SK-N-SH (cell line): ENCODE measurements around the gene PAM16. TPM values are rescaled to one million over a fixed set of nuclear protein-coding genes. Genes with fewer than 3 reads are reported as not detected.

ENCODE experiments used
- CTCF ChIA-PET: fragments of 300-600, 350-600 bp; formaldehyde crosslinking; extraction: SDS; loops from one replicate; lab custom pipeline; 2021; lab: Yijun Ruan, JAX
- POLR2A ChIA-PET: fragments of 350-600 bp; sonication (Branson Sonifier 250); formaldehyde crosslinking; extraction: SDS; loops from one replicate; lab custom pipeline; 2020; ENCODE audit warnings: antibody characterized with exemption, inconsistent platforms; lab: Yijun Ruan, JAX
- DNase-seq: peaks from one replicate; pipeline ENCODE4 v3.0.0; 2012
- H2AFZ ChIP-seq: fragments of 200-600 bp; sonication (generic); 2 replicates; pipeline ENCODE4 v1.8.1; 2016; ENCODE audit warnings: antibody characterized with exemption, mild to moderate bottlenecking, low read depth
- H3F3A ChIP-seq: fragments of 200-600 bp; sonication (generic); replicated peaks from 2 replicates; pipeline ENCODE3; 2016; ENCODE audit warnings: antibody characterized with exemption, mild to moderate bottlenecking; ENCODE audit not compliant: insufficient read depth
- H3K27ac ChIP-seq, 2 experiments: fragments of 200-500 bp in 1 of 2; fragments of 200-600 bp in 1 of 2; sonication (Bioruptor generic) in 1 of 2; sonication (generic), shearing (Covaris generic) in 1 of 2; 2 replicates each; pipeline versions ENCODE4 v1.5.1 to v1.6.1; 2014 to 2016; ENCODE audit warnings: low read depth in 2 of 2, inconsistent platforms in 1 of 2, low read length in 1 of 2, mild to moderate bottlenecking in 1 of 2, mixed read lengths in 1 of 2
- H3K27me3 ChIP-seq: fragments of 200-600 bp; sonication (generic), shearing (Covaris generic); 2 replicates; pipeline ENCODE4 v1.6.1; 2016; ENCODE audit warnings: mixed run types; ENCODE audit not compliant: insufficient read depth
- H3K36me3 ChIP-seq, 2 experiments: fragments of 200-500 bp in 1 of 2; fragments of 200-600 bp in 1 of 2; sonication (Bioruptor generic) in 1 of 2; sonication (generic) in 1 of 2; replicated peaks in 1 of 2; 2 replicates each; pipeline versions ENCODE3 to v1.5.1; 2014 to 2016; ENCODE audit warnings: low read length in 1 of 2, mild to moderate bottlenecking in 1 of 2; ENCODE audit not compliant: insufficient read depth in 2 of 2, control insufficient read depth in 1 of 2
- H3K4me1 ChIP-seq, 2 experiments: fragments of 200-500 bp in 1 of 2; fragments of 200-600 bp in 1 of 2; sonication (Bioruptor generic) in 1 of 2; sonication (generic), shearing (Covaris generic) in 1 of 2; 2 replicates each; pipeline versions ENCODE4 v1.5.1 to v1.6.1; 2014 to 2016; ENCODE audit warnings: low read depth in 1 of 2, low read length in 1 of 2, mixed run types in 1 of 2; ENCODE audit not compliant: insufficient read depth in 2 of 2, control insufficient read depth in 1 of 2
- H3K4me2 ChIP-seq: fragments of 200-600 bp; sonication (generic), shearing (Covaris generic); 2 replicates; pipeline ENCODE4 v1.6.1; 2017; ENCODE audit warnings: mixed run types
- H3K4me3 ChIP-seq, 2 experiments: fragments of 200-500 bp in 1 of 2; fragments of 200-600 bp in 1 of 2; sonication (Bioruptor generic) in 1 of 2; sonication (generic), shearing (Covaris generic) in 1 of 2; 2 replicates each; pipeline versions ENCODE4 v1.5.1 to v1.8.1; 2014 to 2016; ENCODE audit warnings: low read depth in 2 of 2, inconsistent platforms in 1 of 2, low read length in 1 of 2, mild to moderate bottlenecking in 1 of 2, mixed read lengths in 1 of 2, moderate library complexity in 1 of 2
- H3K79me2 ChIP-seq: fragments of 200-600 bp; sonication (generic); 2 replicates; pipeline ENCODE4 v1.8.1; 2017; ENCODE audit warnings: mild to moderate bottlenecking; ENCODE audit not compliant: insufficient read depth
- H3K9ac ChIP-seq: fragments of 200-600 bp; sonication (generic); 2 replicates; pipeline ENCODE4 v1.6.1; 2017; ENCODE audit warnings: mixed run types
- H3K9me2 ChIP-seq: fragments of 200-600 bp; sonication (generic); 2 replicates; pipeline ENCODE4 v1.6.1; 2017; ENCODE audit warnings: mixed run types
- H3K9me3 ChIP-seq: fragments of 200-600 bp; sonication (generic); 2 replicates; pipeline ENCODE4 v1.6.1; 2017; ENCODE audit warnings: mixed run types, mild to moderate bottlenecking, moderate library complexity
- H4K20me1 ChIP-seq: fragments of 200-600 bp; sonication (generic); 2 replicates; pipeline ENCODE4 v1.6.1; 2017; ENCODE audit warnings: mild to moderate bottlenecking, mixed run types; ENCODE audit not compliant: insufficient read depth
- CHD2 ChIP-seq: fragments of 150-350 bp; IDR thresholded peaks from 2 replicates; pipeline ENCODE4 v1.6.1; 2018; ENCODE audit warnings: low read length; ENCODE audit not compliant: partially characterized antibody
- CTCF ChIP-seq: fragments of 200-600 bp; sonication (generic); IDR thresholded peaks from 2 replicates; pipeline ENCODE4 v1.6.1; 2017; ENCODE audit warnings: antibody characterized with exemption, mild to moderate bottlenecking, moderate library complexity
- EP300 ChIP-seq, 2 experiments: IDR thresholded peaks; 2 replicates each; pipeline versions ENCODE4 v1.4.0 to v1.6.1; 2012; ENCODE audit warnings: borderline replicate concordance in 1 of 2, low read depth in 1 of 2, low read length in 1 of 2
- FOXM1 ChIP-seq: IDR thresholded peaks from 2 replicates; pipeline ENCODE4 v1.4.0; 2012; ENCODE audit warnings: low read depth, mild to moderate bottlenecking
- JUND ChIP-seq: IDR thresholded peaks from 2 replicates; pipeline ENCODE4 v1.4.0; 2012
- MAX ChIP-seq: IDR thresholded peaks from 2 replicates; pipeline ENCODE4 v1.4.0; 2012; ENCODE audit warnings: low read depth
- NFIC ChIP-seq: IDR thresholded peaks from 2 replicates; pipeline ENCODE4 v1.4.0; 2012; ENCODE audit warnings: borderline replicate concordance
- RCOR1 ChIP-seq: fragments of 150-350 bp; IDR thresholded peaks from 2 replicates; pipeline ENCODE4 v1.6.1; 2017; ENCODE audit warnings: antibody characterized with exemption, low read length
- RFX5 ChIP-seq: IDR thresholded peaks from 2 replicates; pipeline ENCODE4 v1.6.1; 2012; ENCODE audit warnings: mild to moderate bottlenecking, improper control_type of control experiment, low read length
- SMC3 ChIP-seq: IDR thresholded peaks from 2 replicates; pipeline ENCODE4 v1.6.1; 2012; ENCODE audit warnings: low read depth, low read length, improper control_type of control experiment
- TAF1 ChIP-seq: IDR thresholded peaks from 2 replicates; pipeline ENCODE4 v1.6.1; 2012; ENCODE audit warnings: low read depth, mild to moderate bottlenecking, low read length, moderate library complexity, borderline replicate concordance
- TCF12 ChIP-seq: IDR thresholded peaks from 2 replicates; pipeline ENCODE4 v1.4.0; 2012
- YY1 ChIP-seq: IDR thresholded peaks from 2 replicates; pipeline ENCODE4 v1.4.0; 2012; ENCODE audit warnings: low read depth, mild to moderate bottlenecking
- ZBTB33 ChIP-seq: IDR thresholded peaks from 2 replicates; pipeline ENCODE4 v1.4.0; 2012; ENCODE audit warnings: low read depth, borderline replicate concordance
- WGBS: methylation state at CpG from one replicate; pipeline ENCODE4 v1.1.6; 2017; ENCODE audit warnings: low lambda C conversion rate; 5-methylcytosine and 5-hydroxymethylcytosine counted together
- polyA plus RNA-seq, 3 experiments: library from polyadenylated mRNA; depleted of rRNA; stranded (reverse); fragments of >200 nt; gene quantifications; 2 replicates each; pipeline ENCODE4 v1.2.3, GENCODE V29; 2012
- TF ChIP-seq, protein P1 (sequence below): fragments of 150-350 bp; IDR thresholded peaks from 2 replicates; pipeline ENCODE4 v1.6.1; 2016; ENCODE audit warnings: mild to moderate bottlenecking, low read depth, low read length
- TF ChIP-seq, protein P2 (sequence below): IDR thresholded peaks from 2 replicates; pipeline ENCODE4 v1.4.0; 2012; ENCODE audit warnings: low read depth, borderline replicate concordance

The PAM16 gene
- polyA plus RNA-seq, 1 of the 3 experiments (the other 2 are of a cell fraction): 96.4 TPM

- WGBS: 84% methylated on average over 15 of the region's 22 CpGs
- Histone ChIP-seq H3K9me3 (no peaks in the 10 kb centered on the region), H3K4me2 (peak overlapping the region; percentile 79; the same call in 1 of the 2 replicates), H3K9me2 (no peaks in the 10 kb centered on the region), H3K36me3 (peaks cover 0 to 2% of the 10 kb centered on the region in 2 experiments), H3K4me1 (peaks cover 26 to 66% of the 10 kb centered on the region in 2 experiments; a peak in 3 of 4 replicates), H2AFZ (no peak overlapping the region), H4K20me1 (no peaks in the 10 kb centered on the region), H3K9ac (peak overlapping the region; percentile 51; the same call in 1 of the 2 replicates), H3F3A (peaks cover under 1% of the 10 kb centered on the region), H3K79me2 (no peaks in the 10 kb centered on the region), H3K27me3 (no peaks in the 10 kb centered on the region), H3K27ac (peak overlapping the region; percentile 72 to 97), H3K4me3 (no peak overlapping the region)
- TF ChIP-seq MAX (no peak), CTCF (no peak), CHD2 (no peak), SMC3 (no peak), TCF12 (no peak)
- TF ChIP-seq, protein P1, sequence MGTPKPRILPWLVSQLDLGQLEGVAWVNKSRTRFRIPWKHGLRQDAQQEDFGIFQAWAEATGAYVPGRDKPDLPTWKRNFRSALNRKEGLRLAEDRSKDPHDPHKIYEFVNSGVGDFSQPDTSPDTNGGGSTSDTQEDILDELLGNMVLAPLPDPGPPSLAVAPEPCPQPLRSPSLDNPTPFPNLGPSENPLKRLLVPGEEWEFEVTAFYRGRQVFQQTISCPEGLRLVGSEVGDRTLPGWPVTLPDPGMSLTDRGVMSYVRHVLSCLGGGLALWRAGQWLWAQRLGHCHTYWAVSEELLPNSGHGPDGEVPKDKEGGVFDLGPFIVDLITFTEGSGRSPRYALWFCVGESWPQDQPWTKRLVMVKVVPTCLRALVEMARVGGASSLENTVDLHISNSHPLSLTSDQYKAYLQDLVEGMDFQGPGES: no peak
- CTCF ChIA-PET: interaction anchor here (1.2 to 32.1 kb wide), 10 partner anchors 11 to 138 kb away, joined by 3 to 558 read pairs (median 6); no protein-coding TSS in a partner anchor
- POLR2A ChIA-PET: interaction anchor here (0.5 to 2.7 kb wide), 14 partner anchors 8 to 113 kb away, joined by 3 to 28 read pairs (median 6); partner anchors contain the start of genes CORO7 and VASN
- DNase-seq: peak; percentile 88
Observed at GRCh38 chr16:4391631-4392381, 40.7 kb upstream of the PAM16 start.

DNA sequence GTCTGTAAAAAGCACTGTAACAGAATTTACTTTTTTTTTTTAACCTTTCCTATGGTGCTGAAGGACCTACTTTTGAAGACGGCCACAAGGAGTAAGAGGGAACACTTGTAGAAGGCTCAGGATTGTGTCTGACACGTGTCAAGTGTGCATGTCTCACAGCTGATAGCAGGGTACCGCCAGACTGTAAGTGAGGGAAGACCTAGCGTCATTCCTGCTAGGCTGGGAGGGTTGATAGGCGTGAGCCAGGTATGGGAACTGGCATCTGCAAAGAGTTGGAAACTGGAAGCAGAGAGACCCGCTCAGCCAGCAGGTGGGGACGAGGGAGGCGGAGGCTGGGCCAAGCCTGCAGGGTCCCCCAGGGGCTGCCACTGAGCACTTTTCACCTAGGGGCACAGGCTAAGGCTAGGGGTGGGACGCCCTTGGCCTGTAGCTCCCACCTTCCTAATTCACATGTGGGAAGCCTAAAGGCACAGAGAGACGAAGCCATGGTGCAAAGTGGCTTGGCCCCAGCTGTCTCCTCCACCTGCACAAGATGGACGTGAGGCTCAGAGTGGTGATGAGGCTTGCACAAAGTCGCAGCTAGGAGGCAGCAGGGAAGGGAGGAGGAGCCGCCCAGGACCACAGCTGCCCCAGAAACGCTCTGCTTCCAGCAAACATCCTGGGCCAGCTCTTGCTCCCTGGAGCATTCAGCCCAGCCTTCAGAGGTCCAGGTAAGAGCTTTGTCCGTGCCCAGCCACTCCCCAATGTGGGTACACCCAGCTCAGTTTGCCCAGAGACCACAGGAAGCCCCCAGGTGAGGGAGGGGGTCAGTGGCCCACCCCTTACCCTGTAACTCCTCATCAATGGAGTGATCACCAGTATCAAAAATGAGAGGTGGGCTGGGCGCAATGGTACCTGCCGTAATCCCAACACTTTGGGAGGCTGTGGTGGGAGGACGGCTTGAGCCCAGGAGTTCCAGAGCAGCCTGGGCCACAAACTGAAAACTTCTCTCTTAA is 39.4 kb upstream of the PAM16 start:
- H3K9me2 ChIP-seq: no peaks in the 10 kb centered on the region
- no peaks in the 10 kb centered on the region; the same call in 1 of the 2 replicates for H4K20me1 ChIP-seq
- peaks cover 0 to 2% of the 10 kb centered on the region in 2 experiments for H3K36me3 ChIP-seq
- 92% methylated on average over 13 of the region's 18 CpGs for WGBS
- H2AFZ ChIP-seq: no peak overlapping the region
- no peak for DNase-seq
- H3K79me2 ChIP-seq: no peaks in the 10 kb centered on the region
- H3K4me1 ChIP-seq: peaks cover 39 to 77% of the 10 kb centered on the region in 2 experiments; a peak in 3 of 4 replicates
- no peaks in the 10 kb centered on the region for H3K9me3 ChIP-seq
- peak overlapping the region in 1 of 2 experiments; percentile 31; a peak in 1 of 4 replicates for H3K27ac ChIP-seq
- H3K4me2 ChIP-seq: no peak overlapping the region
- peaks cover 7% of the 10 kb centered on the region for H3F3A ChIP-seq
- no peaks in the 10 kb centered on the region for H3K27me3 ChIP-seq
- ChIA-PET CTCF (interaction anchor here (1.6 to 32.1 kb wide), 5 partner anchors 11 to 31 kb away, joined by 4 to 558 read pairs (median 14); no protein-coding TSS in a partner anchor), POLR2A (interaction anchor here (0.9 to 2.7 kb wide), 3 partner anchors 13 to 20 kb away, joined by 3 to 11 read pairs (median 5); no protein-coding TSS in a partner anchor)
- H3K4me3 ChIP-seq: no peak overlapping the region
- H3K9ac ChIP-seq: no peak overlapping the region
- TF ChIP-seq MAX: no peak
- TF ChIP-seq, protein P2, sequence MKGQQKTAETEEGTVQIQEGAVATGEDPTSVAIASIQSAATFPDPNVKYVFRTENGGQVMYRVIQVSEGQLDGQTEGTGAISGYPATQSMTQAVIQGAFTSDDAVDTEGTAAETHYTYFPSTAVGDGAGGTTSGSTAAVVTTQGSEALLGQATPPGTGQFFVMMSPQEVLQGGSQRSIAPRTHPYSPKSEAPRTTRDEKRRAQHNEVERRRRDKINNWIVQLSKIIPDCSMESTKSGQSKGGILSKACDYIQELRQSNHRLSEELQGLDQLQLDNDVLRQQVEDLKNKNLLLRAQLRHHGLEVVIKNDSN: no peak
- TF ChIP-seq EP300 (IDR thresholded peaks at IDR 0.05; ENCODE audit: borderline replicate concordance in 1 of 2, low read depth in 1 of 2, low read length in 1 of 2): no peak
- TF ChIP-seq YY1: no peak
- TF ChIP-seq FOXM1: no peak
- no peak for TF ChIP-seq ZBTB33
- no peak for TF ChIP-seq NFIC
- no peak for TF ChIP-seq RCOR1
- no peak for TF ChIP-seq RFX5
- TF ChIP-seq TAF1: no peak
- no peak for TF ChIP-seq JUND
